Measurements from ENCODE around the gene DCDC2C.

The DCDC2C gene

GRCh38 chr2:3838348-3838747 is 135.0 kb downstream of the DCDC2C start:
- no peak for DNase-seq (ENCODE audit: low spot score)

- DNase-seq (ENCODE audit: low spot score), result no peak
Measured at GRCh38 chr2:3839476-3839875, 136.1 kb downstream of the DCDC2C start.

GRCh38 chr2:3840611-3841155 is 137.3 kb downstream of the DCDC2C start:
- DNase-seq (ENCODE audit: low spot score), result no peak

- DNase-seq (ENCODE audit: low spot score), result no peak
Measured at GRCh38 chr2:3847397-3848052, 144.2 kb downstream of the DCDC2C start.

GRCh38 chr2:3848776-3849175 is 145.4 kb downstream of the DCDC2C start:
- DNase-seq (ENCODE audit: low spot score), result no peak

- DNase-seq (ENCODE audit: low spot score), result no peak
Measured at GRCh38 chr2:3849213-3849612, 145.8 kb downstream of the DCDC2C start.

- DNase-seq (ENCODE audit: low spot score), result no peak
Measured at GRCh38 chr2:3857576-3857975, 154.2 kb downstream of the DCDC2C start.

- DNase-seq (ENCODE audit: low spot score), result no peak
Measured at GRCh38 chr2:3864943-3865865, 161.8 kb downstream of the DCDC2C start.

GRCh38 chr2:3867469-3867868 is 164.1 kb downstream of the DCDC2C start:
- DNase-seq (ENCODE audit: low spot score), result no peak

GRCh38 chr2:3868012-3868805 is 164.8 kb downstream of the DCDC2C start:
- no peak for DNase-seq (ENCODE audit: low spot score)

GRCh38 chr2:3870222-3870621 is 166.8 kb downstream of the DCDC2C start:
- DNase-seq (ENCODE audit: low spot score), result no peak

GRCh38 chr2:3871002-3871401 is 167.6 kb downstream of the DCDC2C start:
- DNase-seq (ENCODE audit: low spot score), result no peak

- no peak for DNase-seq (ENCODE audit: low spot score)
Measured at GRCh38 chr2:3872451-3872850, 169.1 kb downstream of the DCDC2C start.

GRCh38 chr2:3873899-3874298 is 170.5 kb downstream of the DCDC2C start:
- no peak for DNase-seq (ENCODE audit: low spot score)

GRCh38 chr2:3876221-3876620 is 172.8 kb downstream of the DCDC2C start:
- no peak for DNase-seq (ENCODE audit: low spot score)

- DNase-seq (ENCODE audit: low spot score), result no peak
Measured at GRCh38 chr2:3876685-3877084, 173.3 kb downstream of the DCDC2C start.

GRCh38 chr2:3885629-3886628 is 182.6 kb downstream of the DCDC2C start:
- DNase-seq (ENCODE audit: low spot score), result no peak

- no peak for DNase-seq (ENCODE audit: low spot score)
Measured at GRCh38 chr2:3895021-3895420, 191.6 kb downstream of the DCDC2C start.
